Aortic smooth muscle cell (primary cell): ENCODE results near the gene PPP1R2B. TPM values are rescaled to one million over a fixed set of nuclear protein-coding genes. Genes with fewer than 3 reads are reported as not detected.

Experiments used
- total RNA-seq: library from RNA; depleted of rRNA; stranded (reverse); fragments of >200 nt; gene quantifications from 2 replicates; pipeline ENCODE4 v1.2.3, GENCODE V29; 2014

Gene PPP1R2B
- 0.26 and 0.31 TPM in 2 replicates for total RNA-seq

DNA sequence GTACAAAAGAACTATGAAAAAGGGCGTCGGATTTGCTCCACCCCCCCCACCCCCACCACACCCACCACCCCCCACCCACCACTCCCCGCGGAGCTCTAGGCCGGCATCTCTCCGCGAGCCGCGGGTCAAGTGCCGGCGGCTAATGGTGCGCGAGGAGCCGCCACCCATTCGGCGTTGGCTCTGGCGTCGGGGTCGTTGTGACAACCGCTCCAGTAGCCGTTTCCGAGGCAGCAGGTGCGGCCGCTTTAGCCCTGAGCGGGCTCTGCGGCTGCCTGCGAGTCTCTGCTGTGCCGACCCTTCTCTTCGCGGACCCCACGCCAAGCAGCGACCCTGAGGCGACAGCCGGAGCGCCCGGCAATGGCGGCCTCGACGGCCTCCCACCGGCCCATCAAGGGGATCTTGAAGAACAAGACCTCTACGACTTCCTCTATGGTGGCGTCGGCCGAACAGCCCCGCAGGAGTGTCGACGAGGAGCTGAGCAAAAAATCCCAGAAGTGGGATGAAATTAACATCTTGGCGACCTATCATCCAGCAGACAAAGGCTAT lies at the start of gene PPP1R2B:
Gene PPP1R2B, plus strand, starts transcription at position 90 of the 546 bp plus-strand sequence. Its CDS starts 268 bp downstream, at position 358.

Other genes starting within 250 kb of the PPP1R2B start
- not detected in 2 replicates for gene TIMD4, start 112.9 kb downstream of the PPP1R2B start, total RNA-seq
- gene HAVCR1, start 208.8 kb downstream of the PPP1R2B start, total RNA-seq = not detected in 2 replicates